C4-2B (cell line): ENCODE measurements around the gene TNS3.

Experiments
- CTCF ChIP-seq: fragments of 450-650 bp; conservative IDR thresholded peaks from 2 replicates; pipeline ENCODE4 v1.5.1; 2017; ENCODE audit warnings: mild to moderate bottlenecking
- ZFX ChIP-seq: fragments of 450-650 bp; IDR thresholded peaks from 2 replicates; pipeline ENCODE4 v1.6.1; 2017

- no peak for TF ChIP-seq CTCF
- no peak for TF ChIP-seq ZFX
Measured at GRCh38 chr7:47333554-47333887, 248.4 kb downstream of the TNS3 start.
